Natural killer cell (primary cell): ENCODE results near the gene NCBP1. TPM values are rescaled to one million over a fixed set of nuclear protein-coding genes. Genes with fewer than 3 reads are reported as not detected.

Experiments
- ATAC-seq, 3 donors: fragments of 150-1000 bp in 2 of 3; fragments of 200-7000 bp in 1 of 3; cut with Tn5 transposase; 1 replicate in 1 of 3; 2 replicates in 2 of 3; pipeline ENCODE4 v1.10.0; 2021; ENCODE audit warnings: mild to moderate bottlenecking in 2 of 3, moderate library complexity in 2 of 3
- DNase-seq, 2 donors: peaks; one replicate each; pipeline versions ENCODE4 v3.0.0 to v3.0.0-alpha.2; 2013 to 2021; ENCODE audit warnings: mixed read lengths in 1 of 2
- H3K27ac ChIP-seq: one replicate; pipeline ENCODE4 v1.5.1; 2013; ENCODE audit warnings: mild to moderate bottlenecking, low read length
- H3K27me3 ChIP-seq: one replicate; pipeline ENCODE4 v1.6.1; 2013; ENCODE audit warnings: low read length; ENCODE audit not compliant: control insufficient read depth, insufficient read depth
- H3K36me3 ChIP-seq: one replicate; pipeline ENCODE4 v1.6.1; 2013; ENCODE audit warnings: low read length; ENCODE audit not compliant: control insufficient read depth, insufficient read depth
- H3K4me1 ChIP-seq: one replicate; pipeline ENCODE4 v1.6.1; 2013; ENCODE audit warnings: low read length; ENCODE audit not compliant: control insufficient read depth, insufficient read depth
- H3K4me3 ChIP-seq: one replicate; pipeline ENCODE4 v1.5.1; 2013; ENCODE audit warnings: low read length
- H3K9me3 ChIP-seq: one replicate; pipeline ENCODE4 v1.6.1; 2013; ENCODE audit warnings: low read length; ENCODE audit not compliant: control insufficient read depth, insufficient read depth
- H3K27ac Mint-ChIP-seq, 2 donors: one replicate each; pipeline ENCODE4 v1.8.0; 2022; ENCODE audit warnings: mild to moderate bottlenecking in 2 of 2, mixed read lengths in 2 of 2, moderate library complexity in 1 of 2
- H3K27me3 Mint-ChIP-seq, 2 donors: one replicate each; pipeline ENCODE4 v1.8.0; 2022; ENCODE audit warnings: low read depth in 2 of 2, mixed read lengths in 2 of 2
- H3K36me3 Mint-ChIP-seq: one replicate; pipeline ENCODE4 v1.8.0; 2022; ENCODE audit warnings: mixed read lengths
- H3K4me1 Mint-ChIP-seq, 2 donors: one replicate each; pipeline ENCODE4 v1.8.0; 2022; ENCODE audit warnings: mixed read lengths in 2 of 2
- H3K4me3 Mint-ChIP-seq: one replicate; pipeline ENCODE4 v1.8.0; 2022; ENCODE audit warnings: mild to moderate bottlenecking, moderate library complexity, mixed read lengths
- H3K9me3 Mint-ChIP-seq, 2 donors: one replicate each; pipeline ENCODE4 v1.8.0; 2022; ENCODE audit warnings: mixed read lengths in 2 of 2
- CTCF ChIP-seq: fragments of 200-600 bp; IDR thresholded peaks from one replicate; pipeline ENCODE4 v1.8.0; 2022; ENCODE audit warnings: antibody characterized with exemption
- WGBS: methylation state at CpG from one replicate; pipeline ENCODE4 v1.1.7; 2013; ENCODE audit warnings: missing lambda C conversion rate; ENCODE audit not compliant: insufficient coverage; 5-methylcytosine and 5-hydroxymethylcytosine counted together
- intact Hi-C: fragments of 100-400 bp; cut with micrococcal nuclease; formaldehyde crosslinking; loops from one replicate; pipeline ENCODE4 v1.14.2; 2022
- total RNA-seq, 4 donors: library from RNA; stranded (reverse); fragments of 120-200 nt in 1 of 4; gene quantifications; one replicate each; pipeline versions ENCODE4 v1.2.3 to v1.2.4, GENCODE V29; 2013 to 2022

The NCBP1 gene
- total RNA-seq, 3 donors from 2014 or later (not counting 1 experiment from before 2014, with no cell fraction given): 39.3 to 55.2 (median 51.2) TPM

- H3K27ac ChIP-seq: no peak overlapping the region
- peaks cover 6% of the 10 kb centered on the region for H3K4me1 ChIP-seq
- no peaks in the 10 kb centered on the region for H3K9me3 ChIP-seq
- H3K27me3 ChIP-seq: no peaks in the 10 kb centered on the region
- H3K36me3 ChIP-seq: peaks cover 42% of the 10 kb centered on the region
- no peaks in the 10 kb centered on the region for H3K9me3 Mint-ChIP-seq
- ATAC-seq: no peak
- H3K4me3 Mint-ChIP-seq: no peak overlapping the region
- WGBS: 90% methylated on average over 2 of the region's 2 CpGs
- H3K27ac Mint-ChIP-seq: no peak overlapping the region
- H3K4me3 ChIP-seq: no peak overlapping the region
- H3K27me3 Mint-ChIP-seq: no peaks in the 10 kb centered on the region
- no peaks in the 10 kb centered on the region for H3K36me3 Mint-ChIP-seq
- H3K4me1 Mint-ChIP-seq: peaks cover 31 to 34% of the 10 kb centered on the region in 2 donors
- intact Hi-C loops: no loop called here
- no peak for DNase-seq
- no peak for TF ChIP-seq CTCF
Observed at GRCh38 chr9:97640325-97640724, 6.7 kb downstream of the NCBP1 start.

DNA sequence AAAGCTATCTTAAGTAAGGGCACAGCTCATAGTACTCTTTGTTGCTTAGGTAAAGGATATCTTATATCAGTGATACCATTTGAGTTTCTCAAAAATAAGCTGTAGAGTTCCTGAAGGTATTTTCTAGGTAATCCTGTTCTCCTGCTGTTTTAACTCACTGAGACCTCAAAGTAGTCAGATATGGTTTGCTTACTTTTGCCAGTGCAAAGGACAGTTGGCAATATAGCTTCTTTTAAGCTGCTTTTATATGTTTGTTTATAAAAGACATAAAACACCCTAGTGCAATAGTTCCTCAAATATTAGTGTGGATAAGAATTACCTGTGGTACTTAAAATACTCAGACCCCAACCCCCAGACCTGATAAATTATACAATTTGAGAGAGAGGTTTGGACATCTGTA is 12.1 kb downstream of the NCBP1 start:
- intact Hi-C loops: no loop called here
- no peak overlapping the region for H3K4me3 ChIP-seq
- H3K36me3 Mint-ChIP-seq: peaks cover 6% of the 10 kb centered on the region
- no peaks in the 10 kb centered on the region for H3K27me3 Mint-ChIP-seq
- peaks cover 84% of the 10 kb centered on the region for H3K36me3 ChIP-seq
- H3K4me1 Mint-ChIP-seq: no peaks in the 10 kb centered on the region
- no peak overlapping the region for H3K4me3 Mint-ChIP-seq
- H3K9me3 ChIP-seq: no peaks in the 10 kb centered on the region
- DNase-seq: no peak
- TF ChIP-seq CTCF: no peak
- H3K4me1 ChIP-seq: no peaks in the 10 kb centered on the region
- no peak overlapping the region for H3K27ac ChIP-seq
- ATAC-seq: no peak
- no peak overlapping the region for H3K27ac Mint-ChIP-seq
- no peaks in the 10 kb centered on the region for H3K9me3 Mint-ChIP-seq
- no peaks in the 10 kb centered on the region for H3K27me3 ChIP-seq

GRCh38 chr9:97647996-97648395 is 14.4 kb downstream of the NCBP1 start:
- no peak for TF ChIP-seq CTCF
- H3K27ac ChIP-seq: no peak overlapping the region
- H3K4me3 ChIP-seq: no peak overlapping the region
- H3K4me3 Mint-ChIP-seq: no peak overlapping the region
- intact Hi-C loops: no loop called here
- no peaks in the 10 kb centered on the region for H3K27me3 Mint-ChIP-seq
- no peaks in the 10 kb centered on the region for H3K9me3 ChIP-seq
- H3K4me1 Mint-ChIP-seq: no peaks in the 10 kb centered on the region
- DNase-seq: no peak
- H3K36me3 ChIP-seq: peaks cover 82% of the 10 kb centered on the region
- no peak for ATAC-seq
- H3K9me3 Mint-ChIP-seq: no peaks in the 10 kb centered on the region
- peaks cover 6% of the 10 kb centered on the region for H3K36me3 Mint-ChIP-seq
- H3K4me1 ChIP-seq: no peaks in the 10 kb centered on the region
- no peaks in the 10 kb centered on the region for H3K27me3 ChIP-seq
- no peak overlapping the region for H3K27ac Mint-ChIP-seq
- WGBS: 95% methylated on average over 5 of the region's 5 CpGs

DNA sequence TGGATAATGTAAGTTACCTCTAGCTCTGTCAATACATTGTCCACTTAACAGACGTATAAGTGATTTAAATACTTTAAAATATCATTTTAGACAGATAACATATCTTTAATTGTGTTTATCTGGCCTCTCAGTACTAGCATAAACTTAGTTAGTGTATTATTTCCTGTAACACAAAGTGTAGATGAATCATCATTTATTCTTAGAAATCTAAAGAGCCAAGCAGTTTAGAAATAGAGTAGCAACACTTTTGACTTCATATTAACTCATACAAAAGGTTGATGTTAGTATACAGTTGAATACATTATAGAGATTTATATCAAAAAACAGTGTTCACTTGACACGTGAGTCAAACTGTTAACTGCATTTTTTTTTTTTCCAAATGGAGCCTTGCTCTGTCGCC is 18.0 kb downstream of the NCBP1 start:
- WGBS: 91% methylated on average over 2 of the region's 3 CpGs
- no peak overlapping the region for H3K27ac Mint-ChIP-seq
- H3K4me1 Mint-ChIP-seq: no peaks in the 10 kb centered on the region
- Histone ChIP-seq H3K9me3 (no peaks in the 10 kb centered on the region), H3K36me3 (peaks cover 79% of the 10 kb centered on the region), H3K4me1 (no peaks in the 10 kb centered on the region), H3K27ac (no peak overlapping the region), H3K4me3 (no peak overlapping the region), H3K27me3 (no peaks in the 10 kb centered on the region)
- intact Hi-C loops: no loop called here
- H3K36me3 Mint-ChIP-seq: peaks cover 14% of the 10 kb centered on the region
- H3K9me3 Mint-ChIP-seq: no peaks in the 10 kb centered on the region
- no peak for DNase-seq
- no peaks in the 10 kb centered on the region for H3K27me3 Mint-ChIP-seq
- no peak for TF ChIP-seq CTCF
- ATAC-seq: no peak
- no peak overlapping the region for H3K4me3 Mint-ChIP-seq
